Measurements from ENCODE around the gene IFI27. TPM values are rescaled to one million over a fixed set of nuclear protein-coding genes. Genes with fewer than 3 reads are reported as not detected.

The IFI27 gene
- total and polyA plus RNA-seq, 2 donors (not counting 1 experiment from before 2014, with no cell fraction given): 0.15 to 0.81 TPM

GRCh38 chr14:94098326-94098992 lies 12.1 kb upstream of the IFI27 start:
- Mint-ChIP-seq H3K27me3 (no peaks in the 10 kb centered on the region), H3K4me3 (no peak overlapping the region), H3K27ac (no peak overlapping the region), H3K4me1 (no peaks in the 10 kb centered on the region), H3K9me3 (ENCODE audit: insufficient read depth) (no peaks in the 10 kb centered on the region)
- Histone ChIP-seq H3K4me3 (ENCODE audit: control extremely low read depth in 1 of 5, extremely low read depth in 1 of 5, insufficient read depth in 1 of 5, low read depth in 2 of 5, low read length in 4 of 5) (no peak overlapping the region), H2AFZ (ENCODE audit: insufficient read depth, low read depth, low read length, poor library complexity, severe bottlenecking) (no peak overlapping the region), H4K20me1 (ENCODE audit: control insufficient read depth, insufficient read depth, low read length, poor library complexity, severe bottlenecking) (no peaks in the 10 kb centered on the region), H3K27me3 (replicated peaks in 1 of 4; ENCODE audit: control extremely low read depth in 1 of 4, control insufficient read depth in 3 of 4, insufficient read depth in 4 of 4, low read length in 3 of 4) (no peaks in the 10 kb centered on the region), H3K79me2 (ENCODE audit: control insufficient read depth, insufficient read depth, low read length) (no peaks in the 10 kb centered on the region), H3K4me1 (ENCODE audit: control insufficient read depth in 2 of 2, insufficient read depth in 2 of 2, low read length in 2 of 2) (no peaks in the 10 kb centered on the region), H3K36me3 (replicated peaks in 1 of 2; ENCODE audit: control extremely low read depth in 1 of 2, control insufficient read depth in 1 of 2, extremely low read depth in 1 of 2, insufficient read depth in 2 of 2, low read length in 1 of 2) (no peaks in the 10 kb centered on the region), H3K4me2 (replicated peaks; ENCODE audit: low read depth, low read length, poor library complexity, severe bottlenecking) (no peak overlapping the region), H3K27ac (ENCODE audit: low read length in 2 of 2) (no peak overlapping the region), H3K9ac (ENCODE audit: low read length) (no peak overlapping the region), H3K9me3 (ENCODE audit: control extremely low read depth in 1 of 3, control insufficient read depth in 2 of 3, insufficient read depth in 1 of 3, low read length in 2 of 3) (no peaks in the 10 kb centered on the region)
- ATAC-seq (ENCODE audit: low read depth) (no peak), DNase-seq (no peak)
- WGBS (ENCODE audit: insufficient coverage): 85% methylated on average over 9 of the region's 10 CpGs
- intact Hi-C loops (cut with micrococcal nuclease): no loop called here
- ChIA-PET POLR2A (no interaction called here), CTCF (no interaction called here)
- TF ChIP-seq EZH2 (IDR thresholded peaks at IDR 0.05; ENCODE audit: borderline replicate concordance, insufficient read depth, low read depth, low read length, poor library complexity, severe bottlenecking) (no peak), CTCF (IDR thresholded peaks at IDR 0.05) (no peak)

- Histone ChIP-seq H3K4me1 (ENCODE audit: control insufficient read depth in 2 of 2, insufficient read depth in 2 of 2, low read length in 2 of 2) (no peaks in the 10 kb centered on the region), H3K36me3 (replicated peaks in 1 of 2; ENCODE audit: control extremely low read depth in 1 of 2, control insufficient read depth in 1 of 2, extremely low read depth in 1 of 2, insufficient read depth in 2 of 2, low read length in 1 of 2) (no peaks in the 10 kb centered on the region), H3K9me3 (ENCODE audit: control extremely low read depth in 1 of 3, control insufficient read depth in 2 of 3, insufficient read depth in 1 of 3, low read length in 2 of 3) (no peaks in the 10 kb centered on the region), H3K4me3 (ENCODE audit: control extremely low read depth in 1 of 5, extremely low read depth in 1 of 5, insufficient read depth in 1 of 5, low read depth in 2 of 5, low read length in 4 of 5) (no peak overlapping the region), H3K4me2 (replicated peaks; ENCODE audit: low read depth, low read length, poor library complexity, severe bottlenecking) (no peak overlapping the region), H3K9ac (ENCODE audit: low read length) (no peak overlapping the region), H3K79me2 (ENCODE audit: control insufficient read depth, insufficient read depth, low read length) (no peaks in the 10 kb centered on the region), H4K20me1 (ENCODE audit: control insufficient read depth, insufficient read depth, low read length, poor library complexity, severe bottlenecking) (no peaks in the 10 kb centered on the region), H2AFZ (ENCODE audit: insufficient read depth, low read depth, low read length, poor library complexity, severe bottlenecking) (no peak overlapping the region), H3K27me3 (replicated peaks in 1 of 4; ENCODE audit: control extremely low read depth in 1 of 4, control insufficient read depth in 3 of 4, insufficient read depth in 4 of 4, low read length in 3 of 4) (no peaks in the 10 kb centered on the region), H3K27ac (ENCODE audit: low read length in 2 of 2) (no peak overlapping the region)
- DNase-seq (no peak), ATAC-seq (ENCODE audit: low read depth) (no peak)
- ChIA-PET POLR2A (no interaction called here), CTCF (interaction anchor here (1.1 kb wide), 1 partner anchor 34 kb away, joined by 3 read pairs; no protein-coding TSS in a partner anchor)
- intact Hi-C loops (cut with micrococcal nuclease): no loop called here
- H3K4me1 Mint-ChIP-seq: no peaks in the 10 kb centered on the region
- no peak overlapping the region for H3K27ac Mint-ChIP-seq
- no peak for TF ChIP-seq CTCF (IDR thresholded peaks at IDR 0.05)
- TF ChIP-seq EZH2 (IDR thresholded peaks at IDR 0.05; ENCODE audit: borderline replicate concordance, insufficient read depth, low read depth, low read length, poor library complexity, severe bottlenecking): no peak
- no peak overlapping the region for H3K4me3 Mint-ChIP-seq
- no peaks in the 10 kb centered on the region for H3K9me3 Mint-ChIP-seq (ENCODE audit: insufficient read depth)
- H3K27me3 Mint-ChIP-seq: no peaks in the 10 kb centered on the region
- WGBS (ENCODE audit: insufficient coverage): 88% methylated on average over 6 of the region's 6 CpGs
Measured at GRCh38 chr14:94099006-94099405, 11.5 kb upstream of the IFI27 start.

Data from B cell (primary cell).